IMR-90 (cell line): ENCODE data around the gene LINGO1. TPM values are rescaled to one million over a fixed set of nuclear protein-coding genes. Genes with fewer than 3 reads are reported as not detected.

ENCODE experiments used
- ATAC-seq: fragments of 200-7000 bp; cut with Tn5 transposase; 2 replicates; pipeline ENCODE4 v1.9.1; 2020; ENCODE audit warnings: low read depth, mild to moderate bottlenecking, moderate library complexity
- BruUV-seq: library from RNA; stranded (reverse); fragments of 400-500 nt; replicated peaks from 2 replicates; lab custom pipeline; 2021; lab: Mats Ljungman, UMichigan
- CTCF ChIA-PET: fragments of 300-600 bp; formaldehyde crosslinking; extraction: SDS; loops from one replicate; lab custom pipeline; 2021; ENCODE audit warnings: antibody characterized with exemption; lab: Yijun Ruan, JAX
- POLR2A ChIA-PET: fragments of 300-600 bp; sonication (Branson Sonifier 250); formaldehyde crosslinking; loops from one replicate; lab custom pipeline; 2022; ENCODE audit warnings: antibody characterized with exemption; ENCODE audit not compliant: unreplicated experiment; lab: Charles Lee
- DNase-seq: peaks from one replicate; pipeline ENCODE4 v3.0.0; 2013
- H2AFZ ChIP-seq: replicated peaks from 2 replicates; pipeline ENCODE3; 2013; ENCODE audit warnings: low read length, mild to moderate bottlenecking; ENCODE audit not compliant: poor library complexity
- H2AK5ac ChIP-seq: 2 replicates; pipeline ENCODE4 v1.6.1; 2013; ENCODE audit warnings: low read depth, low read length, inconsistent platforms
- H2AK9ac ChIP-seq: replicated peaks from 2 replicates; pipeline ENCODE3; 2013; ENCODE audit warnings: mild to moderate bottlenecking, low read depth, low read length, moderate library complexity; ENCODE audit not compliant: poor library complexity
- H2BK120ac ChIP-seq: 2 replicates; pipeline ENCODE4 v1.6.1; 2013; ENCODE audit warnings: low read depth, low read length, inconsistent platforms
- H2BK15ac ChIP-seq: 3 replicates; pipeline ENCODE4 v1.6.1; 2013; ENCODE audit warnings: low read depth, low read length, inconsistent platforms
- H2BK20ac ChIP-seq: 2 replicates; pipeline ENCODE4 v1.6.1; 2013; ENCODE audit warnings: low read depth, mild to moderate bottlenecking, inconsistent platforms, low read length, moderate library complexity
- H2BK5ac ChIP-seq: 2 replicates; pipeline ENCODE4 v1.6.1; 2013; ENCODE audit warnings: mild to moderate bottlenecking, low read depth, low read length, inconsistent platforms; ENCODE audit not compliant: poor library complexity, severe bottlenecking
- H3K14ac ChIP-seq: replicated peaks from 2 replicates; pipeline ENCODE4 v1.6.1; 2013; ENCODE audit warnings: low read depth, low read length, inconsistent platforms
- H3K18ac ChIP-seq: 2 replicates; pipeline ENCODE4 v1.6.1; 2013; ENCODE audit warnings: low read depth, low read length, control low read depth
- H3K23ac ChIP-seq: 2 replicates; pipeline ENCODE4 v1.6.1; 2013; ENCODE audit warnings: low read depth, low read length, inconsistent platforms
- H3K27ac ChIP-seq: 2 replicates; pipeline ENCODE4 v1.5.1; 2013; ENCODE audit warnings: mild to moderate bottlenecking, control low read depth, low read length; ENCODE audit not compliant: insufficient read depth
- H3K27me3 ChIP-seq: 2 replicates; pipeline ENCODE4 v1.6.1; 2013; ENCODE audit warnings: low read length; ENCODE audit not compliant: control insufficient read depth, insufficient read depth
- H3K36me3 ChIP-seq: 2 replicates; pipeline ENCODE4 v1.6.1; 2013; ENCODE audit warnings: low read length, mixed read lengths; ENCODE audit not compliant: control insufficient read depth, insufficient read depth
- H3K4ac ChIP-seq: 2 replicates; pipeline ENCODE4 v1.6.1; 2013; ENCODE audit warnings: low read depth, low read length, inconsistent platforms
- H3K4me1 ChIP-seq: 2 replicates; pipeline ENCODE4 v1.6.1; 2013; ENCODE audit warnings: low read length, mixed read lengths; ENCODE audit not compliant: control insufficient read depth, insufficient read depth
- H3K4me2 ChIP-seq: 2 replicates; pipeline ENCODE4 v1.6.1; 2013; ENCODE audit warnings: low read depth, mild to moderate bottlenecking, control low read depth, low read length, moderate library complexity
- H3K4me3 ChIP-seq: 2 replicates; pipeline ENCODE4 v1.5.1; 2013; ENCODE audit warnings: low read depth, mild to moderate bottlenecking, control low read depth, low read length, moderate library complexity; ENCODE audit not compliant: insufficient read depth
- H3K56ac ChIP-seq: 2 replicates; pipeline ENCODE4 v1.6.1; 2013; ENCODE audit warnings: low read length, inconsistent platforms; ENCODE audit not compliant: insufficient read depth; ENCODE audit errors: extremely low read depth
- H3K79me1 ChIP-seq, 2 experiments: 2 replicates each; pipeline ENCODE4 v1.6.1; 2013; ENCODE audit warnings: low read length in 2 of 2, inconsistent platforms in 1 of 2, low read depth in 1 of 2
- H3K9ac ChIP-seq: 2 replicates; pipeline ENCODE4 v1.6.1; 2013; ENCODE audit warnings: low read depth, low read length, control low read depth
- H3K9me1 ChIP-seq: 2 replicates; pipeline ENCODE4 v1.6.1; 2013; ENCODE audit warnings: low read length, inconsistent platforms; ENCODE audit not compliant: insufficient read depth
- H3K9me3 ChIP-seq: 2 replicates; pipeline ENCODE4 v1.6.1; 2013; ENCODE audit warnings: low read length; ENCODE audit not compliant: control insufficient read depth, insufficient read depth
- H4K20me1 ChIP-seq: 2 replicates; pipeline ENCODE4 v1.6.1; 2013; ENCODE audit warnings: low read length, inconsistent platforms; ENCODE audit not compliant: insufficient read depth
- H4K5ac ChIP-seq: 2 replicates; pipeline ENCODE4 v1.6.1; 2013; ENCODE audit warnings: mild to moderate bottlenecking, low read depth, low read length, control low read depth
- H4K8ac ChIP-seq, 2 experiments: 2 replicates each; pipeline ENCODE4 v1.6.1; 2013; ENCODE audit warnings: low read depth in 2 of 2, low read length in 2 of 2, control low read depth in 1 of 2, inconsistent platforms in 1 of 2
- H4K91ac ChIP-seq: 2 replicates; pipeline ENCODE4 v1.6.1; 2013; ENCODE audit warnings: low read depth, low read length, inconsistent platforms; ENCODE audit not compliant: insufficient read depth
- BHLHE40 ChIP-seq: fragments of 150-350 bp; IDR thresholded peaks from 2 replicates; pipeline ENCODE4 v1.6.1; 2016; ENCODE audit warnings: mild to moderate bottlenecking, low read depth, low read length
- CTCF ChIP-seq: conservative IDR thresholded peaks from 2 replicates; pipeline ENCODE4 v1.5.1; 2012; ENCODE audit warnings: mild to moderate bottlenecking, low read depth, low read length, improper control_type of control experiment
- FOS ChIP-seq: fragments of 150-350 bp; IDR thresholded peaks from 2 replicates; pipeline ENCODE4 v1.6.1; 2016; ENCODE audit warnings: low read depth, low read length
- MAFK ChIP-seq: IDR thresholded peaks from 2 replicates; pipeline ENCODE4 v1.6.1; 2012; ENCODE audit warnings: low read depth, low read length, improper control_type of control experiment
- MXI1 ChIP-seq: IDR thresholded peaks from 2 replicates; pipeline ENCODE4 v1.6.1; 2012; ENCODE audit warnings: low read depth, mild to moderate bottlenecking, low read length, moderate library complexity, borderline replicate concordance
- RAD21 ChIP-seq: IDR thresholded peaks from 2 replicates; pipeline ENCODE4 v1.6.1; 2012; ENCODE audit warnings: low read length, improper control_type of control experiment
- WGBS, 2 experiments: methylation state at CpG; one replicate each; pipeline versions ENCODE4 v1.1.5 to v1.1.7; 2013; ENCODE audit warnings: missing lambda C conversion rate in 2 of 2; ENCODE audit not compliant: insufficient read length in 1 of 2; ENCODE audit errors: extremely low coverage in 2 of 2; 5-methylcytosine and 5-hydroxymethylcytosine counted together
- dilution Hi-C: fragments of 300-500 bp; cut with HindIII; formaldehyde crosslinking; loops from one replicate; pipeline ENCODE4 v1.14.3; 2018; ENCODE audit warnings: low sequenced_read_pairs; ENCODE audit not compliant: unreplicated experiment
- in situ Hi-C: fragments of 300-500 bp; cut with MboI; formaldehyde crosslinking; loops from 3 replicates; pipeline ENCODE4 v1.14.3; 2019; ENCODE audit warnings: low sequenced_read_pairs, inconsistent platforms, mixed read lengths
- intact Hi-C: fragments of 100-400 bp; cut with micrococcal nuclease; formaldehyde crosslinking; loops from 2 replicates; pipeline ENCODE4 v1.10.0; 2022
- polyA plus RNA-seq, 3 experiments: library from polyadenylated mRNA; depleted of rRNA; stranded (reverse); fragments of >200 nt; gene quantifications; 2 replicates each; pipeline ENCODE4 v1.2.3, GENCODE V29; 2012; ENCODE audit warnings: low replicate concordance in 1 of 3
- total RNA-seq: library from RNA; depleted of rRNA; stranded (reverse); fragments of >200 nt; gene quantifications from 2 replicates; pipeline ENCODE4 v1.2.3, GENCODE V29; 2012
- TF ChIP-seq, protein P1 (sequence below): fragments of 150-350 bp; IDR thresholded peaks from 2 replicates; pipeline ENCODE4 v1.6.1; 2016; ENCODE audit warnings: low read depth, mild to moderate bottlenecking, low read length, moderate library complexity, borderline replicate concordance

LINGO1 gene
- total and polyA plus RNA-seq, 2 of the 4 experiments (the other 2 are of a cell fraction): 0.05 TPM; not detected in 1

DNA sequence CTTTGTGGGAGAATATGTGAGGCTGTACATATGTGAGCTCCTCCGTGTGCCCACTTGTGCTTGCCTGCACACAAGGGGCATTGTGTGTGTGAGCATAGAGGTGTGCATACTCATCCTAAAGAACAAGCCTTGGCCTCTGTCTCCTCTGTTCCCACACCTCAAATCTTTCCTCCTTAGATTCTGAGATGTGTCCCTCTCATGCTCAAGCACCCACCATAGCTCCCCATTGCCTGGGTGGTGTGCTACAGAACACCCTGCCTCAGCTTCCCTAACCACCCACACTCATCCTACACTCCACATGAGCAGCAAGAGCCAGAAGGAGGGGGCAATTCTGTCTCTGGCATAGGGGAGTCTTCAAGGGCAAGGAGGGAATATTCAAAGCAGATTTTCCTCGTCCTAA, 27.7 kb downstream of the LINGO1 start:
- Histone ChIP-seq H4K5ac (no peak overlapping the region), H3K23ac (no peak overlapping the region), H2BK120ac (no peak overlapping the region), H3K56ac (no peak overlapping the region), H3K27me3 (peaks cover 17% of the 10 kb centered on the region), H3K4ac (no peak overlapping the region), H2BK20ac (no peak overlapping the region), H2AK9ac (no peak overlapping the region), H3K27ac (no peak overlapping the region), H3K9ac (no peak overlapping the region), H2AK5ac (no peak overlapping the region), H3K9me1 (no peaks in the 10 kb centered on the region), H3K4me1 (0 out of 2 replicates have a peak, but pooled peaks cover 5% of the 10 kb centered on the region), H3K36me3 (no peaks in the 10 kb centered on the region), H2BK5ac (no peak overlapping the region), H2AFZ (no peak overlapping the region), H2BK15ac (no peak overlapping the region), H3K14ac (no peak overlapping the region), H4K91ac (no peak overlapping the region), H3K9me3 (no peaks in the 10 kb centered on the region), H3K79me1 (no peaks in the 10 kb centered on the region), H4K20me1 (no peaks in the 10 kb centered on the region), H3K4me3 (no peak overlapping the region), H3K18ac (no peak overlapping the region), H3K4me2 (no peak overlapping the region; the same call in 1 of the 2 replicates), H4K8ac (no peak overlapping the region)
- in situ Hi-C loops (no loop called here), dilution Hi-C loops (no loop called here), intact Hi-C loops (no loop called here)
- ATAC-seq (no peak), DNase-seq (no peak)
- CTCF ChIA-PET: no interaction called here
- BruUV-seq: no TSS peak
- POLR2A ChIA-PET: no interaction called here
- TF ChIP-seq CTCF (no peak), RAD21 (no peak), BHLHE40 (no peak), FOS (no peak), MAFK (no peak), MXI1 (no peak)
- TF ChIP-seq, protein P1, sequence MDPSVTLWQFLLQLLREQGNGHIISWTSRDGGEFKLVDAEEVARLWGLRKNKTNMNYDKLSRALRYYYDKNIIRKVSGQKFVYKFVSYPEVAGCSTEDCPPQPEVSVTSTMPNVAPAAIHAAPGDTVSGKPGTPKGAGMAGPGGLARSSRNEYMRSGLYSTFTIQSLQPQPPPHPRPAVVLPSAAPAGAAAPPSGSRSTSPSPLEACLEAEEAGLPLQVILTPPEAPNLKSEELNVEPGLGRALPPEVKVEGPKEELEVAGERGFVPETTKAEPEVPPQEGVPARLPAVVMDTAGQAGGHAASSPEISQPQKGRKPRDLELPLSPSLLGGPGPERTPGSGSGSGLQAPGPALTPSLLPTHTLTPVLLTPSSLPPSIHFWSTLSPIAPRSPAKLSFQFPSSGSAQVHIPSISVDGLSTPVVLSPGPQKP: no peak
- no CpG with 5 or more reads among the region's 2 CpGs for WGBS, 2 experiments
